Measurements from ENCODE around the gene YPEL2.
A peak's percentile ranks its signal among the peaks of the same experiment; 100 is the strongest.
"Not testable (repeated sequence)": the region's sequence is repeated elsewhere in the genome, so short reads cannot be mapped to it uniquely, and the experiment has no call there.

Gene YPEL2

GRCh38 chr17:59331129-59331928, at the start of gene YPEL2:
Gene YPEL2, plus strand, starts transcription at chr17:59331655. Its CDS starts 21,755 bp downstream, at chr17:59353410.
- peak; percentile 40 to 76 for DNase-seq

- peak in 1 of 2 donors; percentile 26 for DNase-seq
These were observed 47.1 kb upstream of the YPEL2 start for GRCh38 chr17:59284317-59284716.

GRCh38 chr17:59287452-59287851, 44.0 kb upstream of the YPEL2 start:
- peak in 1 of 2 donors; percentile 68 for DNase-seq

GRCh38 chr17:59287891-59288290, 43.6 kb upstream of the YPEL2 start:
- no peak for DNase-seq

GRCh38 chr17:59289981-59290301, 41.5 kb upstream of the YPEL2 start:
- no peak for DNase-seq

- DNase-seq = peak in 1 of 2 donors; percentile 28
These were observed 41.0 kb upstream of the YPEL2 start for GRCh38 chr17:59290302-59290998.

GRCh38 chr17:59292174-59292523, 39.3 kb upstream of the YPEL2 start:
- no peak for DNase-seq

- DNase-seq = no peak
These were observed 35.3 kb upstream of the YPEL2 start for GRCh38 chr17:59296190-59296589.

- no peak for DNase-seq
These were observed 32.9 kb upstream of the YPEL2 start for GRCh38 chr17:59298521-59298920.

GRCh38 chr17:59299400-59300092, 31.9 kb upstream of the YPEL2 start:
- no peak for DNase-seq

- DNase-seq = no peak
These were observed 30.5 kb upstream of the YPEL2 start for GRCh38 chr17:59300941-59301340.

- DNase-seq = no peak
These were observed 26.6 kb upstream of the YPEL2 start for GRCh38 chr17:59304811-59305210.

- DNase-seq = no peak
These were observed 21.1 kb upstream of the YPEL2 start for GRCh38 chr17:59310263-59310920.

- peak in 1 of 2 donors; percentile 57 for DNase-seq
These were observed 20.4 kb upstream of the YPEL2 start for GRCh38 chr17:59311051-59311468.

- not testable (repeated sequence) for DNase-seq
These were observed 19.9 kb upstream of the YPEL2 start for GRCh38 chr17:59311521-59311920.

- no peak for DNase-seq
These were observed 15.6 kb upstream of the YPEL2 start for GRCh38 chr17:59315866-59316265.

- no peak for DNase-seq
These were observed 4.1 kb upstream of the YPEL2 start for GRCh38 chr17:59327121-59327980.

GRCh38 chr17:59327981-59328290, 3.5 kb upstream of the YPEL2 start:
- DNase-seq = no peak

GRCh38 chr17:59328601-59329000, 2.9 kb upstream of the YPEL2 start:
- no peak for DNase-seq

- DNase-seq = peak in 1 of 2 donors; percentile 33
These were observed 2.0 kb upstream of the YPEL2 start for GRCh38 chr17:59329176-59330052.

All from bone marrow (tissue), 2 donors.